ENCODE measurements around the gene RND1. TPM values are rescaled to one million over a fixed set of nuclear protein-coding genes. Genes with fewer than 3 reads are reported as not detected.

Gene RND1
- total RNA-seq, 1 donor from 2014 or later: 15.0 TPM

- Mint-ChIP-seq H3K36me3 (peaks cover 42% of the 10 kb centered on the region), H3K4me3 (no peak overlapping the region), H3K4me1 (no peaks in the 10 kb centered on the region), H3K9me3 (no peaks in the 10 kb centered on the region), H3K27me3 (ENCODE audit: low read depth) (no peaks in the 10 kb centered on the region), H3K27ac (no peak overlapping the region)
- DNase-seq (ENCODE audit: low spot score in 2 of 2, unreplicated experiment in 2 of 2): no peak
- TF ChIP-seq CTCF (IDR thresholded peaks at IDR 0.05; ENCODE audit: unreplicated experiment): no peak
Observed at GRCh38 chr12:48828841-48829575, 36.7 kb downstream of the RND1 start.

DNA sequence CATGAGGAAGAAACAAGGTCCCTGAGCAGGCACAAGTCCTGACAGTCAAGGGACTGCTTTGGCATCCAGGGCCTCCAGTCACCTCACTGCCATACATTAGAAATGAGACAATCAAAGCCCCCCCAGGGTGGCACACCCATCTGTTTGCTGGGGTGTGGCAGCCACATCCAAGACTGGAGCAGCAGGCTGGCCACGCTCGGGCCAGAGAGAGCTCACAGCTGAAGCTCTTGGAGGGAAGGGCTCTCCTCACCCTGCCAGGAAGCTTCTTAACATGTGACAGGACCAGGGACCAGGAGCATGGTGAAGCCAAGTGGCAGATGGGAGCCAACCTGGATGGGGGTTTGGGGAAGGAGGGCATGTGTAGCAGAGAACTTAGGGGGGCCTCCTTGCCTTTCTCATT, 37.4 kb downstream of the RND1 start:
- no peak for TF ChIP-seq CTCF (IDR thresholded peaks at IDR 0.05; ENCODE audit: unreplicated experiment)
- peaks cover 41% of the 10 kb centered on the region for H3K36me3 Mint-ChIP-seq
- H3K9me3 Mint-ChIP-seq: no peaks in the 10 kb centered on the region
- H3K27ac Mint-ChIP-seq: no peak overlapping the region
- H3K4me1 Mint-ChIP-seq: no peaks in the 10 kb centered on the region
- DNase-seq (ENCODE audit: low spot score in 2 of 2, unreplicated experiment in 2 of 2): no peak
- H3K4me3 Mint-ChIP-seq: no peak overlapping the region
- H3K27me3 Mint-ChIP-seq (ENCODE audit: low read depth): no peaks in the 10 kb centered on the region

- Mint-ChIP-seq H3K27ac (no peak overlapping the region), H3K4me3 (no peak overlapping the region), H3K4me1 (no peaks in the 10 kb centered on the region), H3K27me3 (ENCODE audit: low read depth) (no peaks in the 10 kb centered on the region), H3K36me3 (peaks cover 39% of the 10 kb centered on the region), H3K9me3 (no peaks in the 10 kb centered on the region)
- no peak for DNase-seq (ENCODE audit: low spot score in 2 of 2, unreplicated experiment in 2 of 2)
- no peak for TF ChIP-seq CTCF (IDR thresholded peaks at IDR 0.05; ENCODE audit: unreplicated experiment)
Observed at GRCh38 chr12:48827513-48828096, 38.1 kb downstream of the RND1 start.

GRCh38 chr12:48827026-48827425, 38.6 kb downstream of the RND1 start:
- TF ChIP-seq CTCF (IDR thresholded peaks at IDR 0.05; ENCODE audit: unreplicated experiment): no peak
- no peaks in the 10 kb centered on the region for H3K4me1 Mint-ChIP-seq

GRCh38 chr12:48826209-48826855, 39.3 kb downstream of the RND1 start:
- Mint-ChIP-seq H3K4me3 (no peak overlapping the region), H3K27me3 (ENCODE audit: low read depth) (no peaks in the 10 kb centered on the region), H3K4me1 (no peaks in the 10 kb centered on the region), H3K36me3 (peaks cover 32% of the 10 kb centered on the region), H3K27ac (no peak overlapping the region), H3K9me3 (no peaks in the 10 kb centered on the region)
- TF ChIP-seq CTCF (IDR thresholded peaks at IDR 0.05; ENCODE audit: unreplicated experiment): no peak
- no peak for DNase-seq (ENCODE audit: low spot score in 2 of 2, unreplicated experiment in 2 of 2)

More at GRCh38 chr12:48827026-48827425, 38.6 kb downstream of the RND1 start:
- Mint-ChIP-seq H3K27ac (no peak overlapping the region), H3K27me3 (ENCODE audit: low read depth) (no peaks in the 10 kb centered on the region), H3K36me3 (peaks cover 35% of the 10 kb centered on the region), H3K9me3 (no peaks in the 10 kb centered on the region), H3K4me3 (no peak overlapping the region)
- DNase-seq (ENCODE audit: low spot score in 2 of 2, unreplicated experiment in 2 of 2): no peak
